Activated CD8-positive, alpha-beta memory T cell treated with anti-CD3 and anti-CD28 coated beads for 36 hours (primary cell): ENCODE measurements around the gene TBCCD1. TPM values are rescaled to one million over a fixed set of nuclear protein-coding genes. Genes with fewer than 3 reads are reported as not detected.
"Not testable (repeated sequence)": the region's sequence is repeated elsewhere in the genome, so short reads cannot be mapped to it uniquely, and the experiment has no call there.

Source experiments
- CTCF ChIA-PET: fragments of 350-600 bp; sonication (Branson Sonifier 250); formaldehyde crosslinking; loops from one replicate; lab custom pipeline; 2021; ENCODE audit warnings: antibody characterized with exemption; lab: Charles Lee
- POLR2A ChIA-PET: fragments of 350-600 bp; sonication (Branson Sonifier 250); formaldehyde crosslinking; loops from one replicate; lab custom pipeline; 2021; ENCODE audit warnings: antibody characterized with exemption; lab: Charles Lee
- total RNA-seq, 2 experiments: library from RNA; stranded (reverse); gene quantifications; one replicate each; pipeline ENCODE4 v1.2.3, GENCODE V29; 2021

The TBCCD1 gene
- total RNA-seq, 2 experiments from 2014 or later: 15.8 to 15.9 TPM

DNA sequence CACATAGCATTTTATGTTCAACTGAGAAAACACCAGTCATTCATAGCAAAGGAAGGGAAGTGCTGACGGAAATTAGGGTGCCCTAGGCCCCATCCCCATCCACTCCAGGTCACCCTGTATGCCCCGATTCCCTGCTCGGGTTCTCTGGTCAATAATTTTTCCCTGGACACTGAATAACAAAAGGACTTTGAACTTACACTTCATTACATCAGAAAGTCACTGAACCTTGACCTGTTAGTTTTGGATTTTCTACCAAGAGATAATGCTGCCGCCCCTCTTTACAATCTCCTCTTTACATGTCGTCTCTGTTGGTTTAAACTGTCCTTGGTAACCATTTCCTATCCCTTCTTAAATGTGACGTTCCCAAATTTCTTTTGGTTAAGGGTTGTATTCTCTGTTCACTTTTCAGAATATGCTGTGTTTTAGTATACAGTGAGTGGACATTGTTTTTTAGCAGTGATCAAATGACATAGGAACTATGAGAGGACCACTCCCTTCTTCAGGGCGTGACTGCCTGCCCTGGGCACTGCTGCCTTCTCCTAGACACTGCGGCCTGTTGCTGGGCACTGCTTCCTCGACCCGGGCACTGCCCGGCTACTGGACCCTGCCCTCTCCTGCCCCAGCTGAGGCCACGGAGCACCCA lies 32.1 kb upstream of the TBCCD1 start:
- ChIA-PET POLR2A (no interaction called here), CTCF (no interaction called here)

GRCh38 chr3:186598794-186599141 lies 31.6 kb upstream of the TBCCD1 start:
- ChIA-PET POLR2A (no interaction called here), CTCF (no interaction called here)

- ChIA-PET CTCF (interaction anchor here (0.7 kb wide), 1 partner anchor 13 kb away, joined by 3 read pairs; no protein-coding TSS in a partner anchor), POLR2A (no interaction called here)
Observed at GRCh38 chr3:186598108-186598784, 31.1 kb upstream of the TBCCD1 start.

DNA sequence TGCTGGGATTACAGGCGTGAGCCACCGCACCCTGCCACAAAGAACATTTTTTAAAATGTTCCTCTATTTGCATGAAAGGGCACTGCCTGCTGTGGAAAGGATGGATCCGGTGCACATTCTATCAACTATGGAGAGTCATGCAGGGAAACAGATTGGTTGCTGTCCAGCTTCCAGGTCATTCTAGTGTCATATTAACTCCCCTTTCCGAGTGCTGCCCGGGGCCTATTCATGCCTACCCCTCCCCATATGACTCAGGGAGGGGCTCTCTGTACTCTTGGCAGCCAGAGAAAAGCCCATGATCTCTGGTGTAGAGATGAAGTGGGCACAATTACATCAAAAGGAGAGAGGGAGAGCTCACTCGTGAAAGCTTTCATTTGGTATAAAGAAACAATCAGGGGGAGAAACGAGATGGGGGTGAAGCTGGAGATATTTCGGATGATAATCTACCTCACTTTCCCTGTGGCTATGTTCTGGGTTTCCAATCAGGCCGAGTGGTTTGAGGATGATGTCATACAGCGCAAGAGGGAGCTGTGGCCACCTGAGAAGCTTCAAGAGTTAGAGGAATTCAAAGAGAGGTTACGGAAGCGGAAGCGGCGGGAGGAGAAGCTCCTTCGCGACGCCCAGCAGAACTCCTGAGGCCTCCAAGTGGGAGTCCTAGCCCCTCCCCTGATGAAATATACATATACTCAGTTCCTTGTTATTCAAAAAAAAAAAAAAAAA lies 29.6 kb upstream of the TBCCD1 start:
- POLR2A ChIA-PET: interaction anchor here (0.6 to 0.7 kb wide), 2 partner anchors 26 to 29 kb away, joined by 3 to 7 read pairs; no protein-coding TSS in a partner anchor

DNA sequence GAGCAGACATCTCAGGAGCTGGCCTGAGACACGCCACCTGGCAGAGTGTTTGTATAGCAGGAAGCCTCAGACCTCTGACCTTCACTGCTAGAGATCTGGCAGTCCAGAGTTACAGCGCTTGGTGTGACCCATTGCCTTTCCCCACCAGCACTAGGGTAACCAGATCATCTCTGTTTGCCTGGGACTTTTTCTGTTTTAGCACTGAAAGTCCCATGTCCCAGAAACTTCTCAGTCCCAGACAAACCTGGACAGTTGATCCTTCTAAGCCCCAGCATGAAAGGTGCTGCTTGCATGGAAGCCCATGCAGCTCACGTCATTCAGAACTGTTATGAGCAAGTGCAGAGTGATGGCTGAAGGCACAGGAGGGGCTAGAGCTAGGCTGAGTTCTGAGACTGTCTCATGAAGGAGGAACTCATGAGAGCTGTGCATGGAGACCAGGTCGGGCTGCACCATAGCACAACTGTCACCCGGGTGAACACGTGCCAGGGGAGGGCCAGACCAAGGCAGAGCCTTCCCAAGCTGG lies 27.5 kb upstream of the TBCCD1 start:
- ChIA-PET CTCF (no interaction called here), POLR2A (no interaction called here)

More for the DNA sequence above, 29.6 kb upstream of the TBCCD1 start:
- CTCF ChIA-PET: interaction anchor here (0.6 to 0.7 kb wide), 3 partner anchors 653 to 866 kb away, joined by 3 to 5 read pairs (median 3); no protein-coding TSS in a partner anchor

- POLR2A ChIA-PET: no interaction called here
- CTCF ChIA-PET: no interaction called here
Observed at GRCh38 chr3:186593862-186594261, 26.7 kb upstream of the TBCCD1 start.

GRCh38 chr3:186592682-186593081 lies 25.5 kb upstream of the TBCCD1 start:
- ChIA-PET CTCF (interaction anchor here (1.0 kb wide), 1 partner anchor 23 kb away, joined by 3 read pairs; no protein-coding TSS in a partner anchor), POLR2A (no interaction called here)

GRCh38 chr3:186590580-186591295 lies 23.6 kb upstream of the TBCCD1 start:
- ChIA-PET POLR2A (interaction anchor here (0.5 kb wide), 1 partner anchor 28 kb away, joined by 3 read pairs; no protein-coding TSS in a partner anchor), CTCF (interaction anchor here (0.6 to 1.0 kb wide), 2 partner anchors 19 to 61 kb away, joined by 3 to 5 read pairs; no protein-coding TSS in a partner anchor)

DNA sequence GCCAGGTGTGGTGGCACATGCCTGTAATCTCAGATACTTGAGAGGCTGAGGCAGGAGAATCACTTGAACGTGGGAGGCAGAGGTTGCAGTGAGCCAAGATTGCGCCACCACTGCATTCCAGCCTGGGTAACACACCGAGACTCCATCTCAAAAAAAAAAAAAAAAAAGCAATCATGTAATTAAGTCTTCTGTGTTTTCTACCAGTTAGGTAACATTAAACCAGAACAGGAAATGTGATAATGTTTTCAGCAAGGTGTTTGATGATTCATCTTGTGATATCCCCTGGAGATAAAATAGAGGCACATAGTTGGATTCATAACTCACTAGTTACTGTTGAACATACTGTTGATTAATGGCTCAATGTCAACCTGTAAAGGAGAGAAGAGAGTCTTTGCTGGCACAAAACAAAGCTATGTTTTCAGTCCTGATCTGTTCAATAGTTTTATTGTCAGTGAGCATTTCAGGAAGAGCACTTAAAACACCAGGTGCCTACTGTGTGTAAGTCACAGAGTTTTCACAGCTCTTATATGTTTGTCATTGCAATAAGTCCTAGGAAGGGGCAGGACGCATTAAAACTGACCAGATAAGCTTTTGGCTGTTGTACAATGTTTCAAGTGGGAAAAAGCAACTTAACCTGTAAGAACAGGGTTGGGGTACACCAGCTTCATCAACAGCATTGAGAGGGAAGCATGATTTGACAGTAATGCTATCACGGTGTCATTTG lies 22.9 kb upstream of the TBCCD1 start:
- POLR2A ChIA-PET: no interaction called here
- CTCF ChIA-PET: interaction anchor here (1.0 kb wide), 1 partner anchor 20 kb away, joined by 3 read pairs; no protein-coding TSS in a partner anchor

- ChIA-PET POLR2A (no interaction called here), CTCF (no interaction called here)
Observed at GRCh38 chr3:186589121-186589520, 22.0 kb upstream of the TBCCD1 start.

DNA sequence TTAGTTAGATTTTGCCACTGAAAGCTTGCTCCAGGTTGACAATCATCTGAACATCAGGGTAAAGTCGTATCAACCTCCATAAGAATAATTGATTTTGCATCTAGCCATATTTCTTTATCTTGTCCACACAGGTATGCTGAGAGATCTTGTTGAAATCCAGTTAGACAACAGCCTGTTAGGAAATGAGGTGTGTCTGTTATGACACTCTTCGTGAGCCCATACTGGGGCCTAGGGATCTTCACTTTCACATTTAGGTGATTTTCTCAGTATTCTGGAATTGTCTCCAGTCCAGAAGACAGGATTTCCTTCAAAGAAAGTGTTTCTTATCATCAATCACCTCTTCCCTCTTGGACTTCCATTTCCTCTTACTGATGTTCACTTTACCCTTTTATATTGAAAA lies 21.5 kb upstream of the TBCCD1 start:
- ChIA-PET POLR2A (no interaction called here), CTCF (no interaction called here)

GRCh38 chr3:186587183-186587582 lies 20.0 kb upstream of the TBCCD1 start:
- ChIA-PET CTCF (interaction anchor here (1.2 to 1.5 kb wide), 2 partner anchors 28 to 65 kb away, joined by 3 read pairs; no protein-coding TSS in a partner anchor), POLR2A (interaction anchor here (0.8 kb wide), 1 partner anchor 203 kb away, joined by 4 read pairs; no protein-coding TSS in a partner anchor)

- CTCF ChIA-PET: interaction anchor here (1.2 to 1.5 kb wide), 2 partner anchors 29 to 66 kb away, joined by 3 read pairs; no protein-coding TSS in a partner anchor
Observed at GRCh38 chr3:186586245-186586644, 19.1 kb upstream of the TBCCD1 start.

GRCh38 chr3:186583831-186584230 lies 16.7 kb upstream of the TBCCD1 start:
- ChIA-PET CTCF (interaction anchor here (0.8 kb wide), 1 partner anchor 31 kb away, joined by 4 read pairs; no protein-coding TSS in a partner anchor), POLR2A (interaction anchor here (0.7 kb wide), 1 partner anchor 199 kb away, joined by 3 read pairs; the partner anchor contains the start of gene EIF4A2)

More at GRCh38 chr3:186586245-186586644, 19.1 kb upstream of the TBCCD1 start:
- POLR2A ChIA-PET: not testable (repeated sequence)

GRCh38 chr3:186582541-186582940 lies 15.4 kb upstream of the TBCCD1 start:
- ChIA-PET POLR2A (no interaction called here), CTCF (interaction anchor here (0.9 kb wide), 1 partner anchor 34 kb away, joined by 3 read pairs; no protein-coding TSS in a partner anchor)

DNA sequence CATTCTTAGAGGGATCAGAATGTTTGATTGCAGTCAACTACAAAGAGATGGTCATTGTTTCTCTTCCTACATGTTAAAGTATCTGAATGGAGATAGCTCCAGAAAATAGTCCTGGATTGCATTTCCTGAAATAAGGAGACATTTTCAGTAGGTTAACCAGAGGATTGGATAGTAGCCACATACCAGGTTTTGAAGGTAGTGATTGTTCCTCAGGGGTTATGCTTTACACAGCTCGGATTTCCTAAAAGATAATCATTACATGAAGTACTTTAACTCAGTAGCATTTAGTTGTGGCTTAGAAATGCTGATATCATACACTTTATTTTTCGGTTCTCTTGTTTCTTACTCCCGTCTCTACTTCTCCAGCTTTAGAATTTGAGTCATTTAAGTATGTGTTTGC lies 13.6 kb upstream of the TBCCD1 start:
- ChIA-PET POLR2A (no interaction called here), CTCF (no interaction called here)

- ChIA-PET POLR2A (no interaction called here), CTCF (no interaction called here)
Observed at GRCh38 chr3:186577521-186577920, 10.4 kb upstream of the TBCCD1 start.

DNA sequence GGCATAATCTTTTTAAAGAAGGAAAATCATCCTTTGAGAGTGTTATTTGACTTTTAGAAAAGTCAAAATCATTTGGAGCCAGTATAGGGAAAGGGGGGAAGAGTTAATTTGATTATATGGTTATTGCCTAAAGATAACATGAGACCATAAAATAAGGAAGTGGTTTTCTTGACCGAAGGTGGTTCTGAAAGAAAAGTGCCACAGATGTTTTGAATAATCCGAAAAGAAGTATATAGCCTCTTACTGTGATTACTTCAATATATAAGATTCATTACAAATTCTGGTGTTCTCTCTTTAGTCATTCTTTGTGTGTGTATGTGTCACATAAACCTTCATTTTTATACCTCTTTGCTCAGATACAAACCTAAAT lies 4.5 kb upstream of the TBCCD1 start:
- POLR2A ChIA-PET: interaction anchor here (1.5 to 4.2 kb wide), 4 partner anchors 46 to 634 kb away, joined by 3 to 20 read pairs (median 10); partner anchors contain the start of genes EIF4A2 and TRA2B
- CTCF ChIA-PET: interaction anchor here (1.5 to 3.3 kb wide), 2 partner anchors 32 to 44 kb away, joined by 5 to 18 read pairs; no protein-coding TSS in a partner anchor
